ENCODE data around the gene IQSEC1.

Gene IQSEC1

DNA sequence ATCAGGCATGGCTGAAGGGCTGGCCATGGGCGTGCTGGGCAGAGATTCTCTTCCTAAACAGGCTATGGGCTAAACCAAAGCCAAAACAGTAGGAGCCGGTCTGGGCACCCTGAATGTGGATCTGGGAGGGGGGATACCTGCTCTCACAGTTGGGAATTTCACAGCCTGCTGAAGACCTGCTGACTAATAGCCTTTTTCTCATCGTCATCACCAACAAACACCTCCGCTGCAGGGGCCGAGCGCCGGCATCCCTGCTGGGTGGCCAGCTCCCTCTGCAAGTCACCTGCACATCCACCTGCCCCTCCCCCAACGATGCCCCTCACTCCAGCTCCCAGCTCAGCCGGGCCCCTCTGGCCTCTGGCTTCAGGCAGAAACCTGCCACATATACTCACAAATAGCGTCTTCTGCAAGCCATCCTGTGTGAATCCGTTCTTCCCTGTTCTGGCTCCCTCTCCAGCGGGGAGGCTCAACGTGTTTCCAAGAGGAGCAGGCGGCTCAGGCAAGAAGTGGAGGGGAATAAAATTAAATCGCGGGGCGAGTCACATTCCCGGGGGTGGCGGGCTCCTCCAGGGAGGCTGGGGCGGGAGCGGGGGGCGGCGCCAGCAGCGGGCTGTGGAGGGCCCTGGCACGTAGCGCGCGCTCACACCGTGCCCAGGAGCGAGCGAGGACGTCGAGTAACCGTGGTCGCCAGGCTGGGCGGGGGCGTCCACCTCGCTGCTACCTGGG, 466 bp downstream of the IQSEC1 start:
- DNase-seq (ENCODE audit: low read depth in 2 of 2): no peak
- no peak for TF ChIP-seq CTCF (IDR thresholded peaks at IDR 0.05; ENCODE audit: low read depth, low read length)
- H3K4me3 ChIP-seq (replicated peaks in 1 of 2; ENCODE audit: low read depth in 2 of 2, low read length in 2 of 2): no peak overlapping the region

DNA sequence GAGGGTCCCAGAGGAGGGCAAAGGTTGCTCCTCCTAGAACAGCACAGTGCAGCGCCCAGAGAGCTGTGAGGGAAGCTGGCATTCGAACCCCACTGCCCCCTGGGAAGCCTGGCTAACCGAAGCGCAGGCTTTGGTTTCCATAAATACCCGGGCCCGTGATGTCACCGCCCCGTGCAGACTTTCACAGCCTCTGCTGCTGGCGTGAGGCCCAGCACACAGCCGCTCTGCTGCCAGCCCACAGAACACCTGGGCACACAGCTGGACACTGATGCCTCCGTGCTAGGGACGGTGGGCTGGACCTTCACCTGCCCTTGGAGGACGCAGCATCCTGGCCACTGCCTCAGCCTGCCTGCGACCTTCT, 1.0 kb downstream of the IQSEC1 start:
- TF ChIP-seq CTCF (IDR thresholded peaks at IDR 0.05; ENCODE audit: low read depth, low read length): no peak
- no peak for DNase-seq (ENCODE audit: low read depth in 2 of 2)
- H3K4me3 ChIP-seq (replicated peaks in 1 of 2; ENCODE audit: low read depth in 2 of 2, low read length in 2 of 2): no peak overlapping the region

- no peak overlapping the region for H3K4me3 ChIP-seq (replicated peaks in 1 of 2; ENCODE audit: low read depth in 2 of 2, low read length in 2 of 2)
- DNase-seq (ENCODE audit: low read depth in 2 of 2): no peak
- TF ChIP-seq CTCF (IDR thresholded peaks at IDR 0.05; ENCODE audit: low read depth, low read length): no peak
Measured at GRCh38 chr3:13071695-13072094, 1.5 kb downstream of the IQSEC1 start.

- H3K4me3 ChIP-seq (replicated peaks in 1 of 2; ENCODE audit: low read depth in 2 of 2, low read length in 2 of 2): no peak overlapping the region
- TF ChIP-seq CTCF (IDR thresholded peaks at IDR 0.05; ENCODE audit: low read depth, low read length): no peak
- no peak for DNase-seq (ENCODE audit: low read depth in 2 of 2)
Measured at GRCh38 chr3:13070391-13071070, 2.7 kb downstream of the IQSEC1 start.

- H3K4me3 ChIP-seq (replicated peaks in 1 of 2; ENCODE audit: low read depth in 2 of 2, low read length in 2 of 2): no peak overlapping the region
- no peak for DNase-seq (ENCODE audit: low read depth in 2 of 2)
Measured at GRCh38 chr3:13069495-13069894, 3.7 kb downstream of the IQSEC1 start.

GRCh38 chr3:13068269-13069010, 4.8 kb downstream of the IQSEC1 start:
- DNase-seq (ENCODE audit: low read depth in 2 of 2): no peak
- H3K4me3 ChIP-seq (replicated peaks in 1 of 2; ENCODE audit: low read depth in 2 of 2, low read length in 2 of 2): no peak overlapping the region
- no peak for TF ChIP-seq CTCF (IDR thresholded peaks at IDR 0.05; ENCODE audit: low read depth, low read length)

More at GRCh38 chr3:13069495-13069894, 3.7 kb downstream of the IQSEC1 start:
- TF ChIP-seq CTCF (IDR thresholded peaks at IDR 0.05; ENCODE audit: low read depth, low read length): no peak

Measured in cardiac fibroblast (primary cell).